DOHH2 (cell line): Measurements from ENCODE around the gene ZCCHC13.

Source experiments
- CTCF ChIP-seq: fragments of 200-600 bp; sonication (generic); IDR thresholded peaks from one replicate; pipeline ENCODE4 v1.5.1; 2014; ENCODE audit warnings: antibody characterized with exemption, mild to moderate bottlenecking, low read depth, low read length; ENCODE audit not compliant: poor library complexity, severe bottlenecking
- EZH2phosphoT487 ChIP-seq: fragments of 200-600 bp; sonication (generic); IDR thresholded peaks from 2 replicates; pipeline ENCODE4 v1.6.1; 2017; ENCODE audit warnings: borderline replicate concordance, mild to moderate bottlenecking, antibody characterized with exemption, low read length, moderate library complexity, mixed read lengths

GRCh38 chrX:74349387-74349786, 45.4 kb downstream of the ZCCHC13 start:
- TF ChIP-seq CTCF, result no peak
- TF ChIP-seq EZH2phosphoT487, result no peak
